Measurements from ENCODE around the gene SDHAF4. TPM values are rescaled to one million over a fixed set of nuclear protein-coding genes. Genes with fewer than 3 reads are reported as not detected.
A peak's percentile ranks its signal among the peaks of the same experiment; 100 is the strongest.
"Not testable (repeated sequence)": the region's sequence is repeated elsewhere in the genome, so short reads cannot be mapped to it uniquely, and the experiment has no call there.

Gene SDHAF4
- total RNA-seq, 1 experiment from 2014 or later = 13.1 TPM

GRCh38 chr6:70601014-70601413, 34.3 kb downstream of the SDHAF4 start:
- H3K4me1 Mint-ChIP-seq (ENCODE audit: insufficient read depth, unreplicated experiment) = no peaks in the 10 kb centered on the region
- H3K4me3 Mint-ChIP-seq (ENCODE audit: unreplicated experiment) = no peak overlapping the region
- intact Hi-C loops (cut with micrococcal nuclease) = no loop called here
- H3K27ac Mint-ChIP-seq (ENCODE audit: low read depth, unreplicated experiment) = no peak overlapping the region
- BruUV-seq (replicated peaks) = no TSS peak
- POLR2A ChIA-PET = no interaction called here
- H3K27me3 Mint-ChIP-seq (ENCODE audit: insufficient read depth, unreplicated experiment) = no peaks in the 10 kb centered on the region
- H3K36me3 Mint-ChIP-seq (ENCODE audit: insufficient read depth, unreplicated experiment) = no peaks in the 10 kb centered on the region
- TF ChIP-seq CTCF (IDR thresholded peaks at IDR 0.05; ENCODE audit: unreplicated experiment) = no peak
- DNase-seq (ENCODE audit: unreplicated experiment) = no peak
- CTCF ChIA-PET = no interaction called here
- no peaks in the 10 kb centered on the region for H3K9me3 Mint-ChIP-seq (ENCODE audit: unreplicated experiment)

- no peak for TF ChIP-seq CTCF (IDR thresholded peaks at IDR 0.05; ENCODE audit: unreplicated experiment)
- Mint-ChIP-seq H3K36me3 (ENCODE audit: insufficient read depth, unreplicated experiment) (no peaks in the 10 kb centered on the region), H3K9me3 (ENCODE audit: unreplicated experiment) (no peaks in the 10 kb centered on the region), H3K4me1 (ENCODE audit: insufficient read depth, unreplicated experiment) (no peaks in the 10 kb centered on the region), H3K4me3 (ENCODE audit: unreplicated experiment) (no peak overlapping the region), H3K27me3 (ENCODE audit: insufficient read depth, unreplicated experiment) (peaks cover 24% of the 10 kb centered on the region), H3K27ac (ENCODE audit: low read depth, unreplicated experiment) (no peak overlapping the region)
- ChIA-PET POLR2A (interaction anchor here (1.0 kb wide), 1 partner anchor 63 kb away, joined by 3 read pairs; the partner anchor contains the start of gene SMAP1), CTCF (interaction anchor here (0.6 to 1.2 kb wide), 2 partner anchors 15 to 890 kb away, joined by 3 read pairs; no protein-coding TSS in a partner anchor)
- no TSS peak for BruUV-seq (replicated peaks)
- intact Hi-C loops (cut with micrococcal nuclease) = no loop called here
- no peak for DNase-seq (ENCODE audit: unreplicated experiment)
Measured at GRCh38 chr6:70604254-70604653, 37.5 kb downstream of the SDHAF4 start.

GRCh38 chr6:70607371-70607770, 40.6 kb downstream of the SDHAF4 start:
- H3K9me3 Mint-ChIP-seq (ENCODE audit: unreplicated experiment); POLR2A ChIA-PET; DNase-seq (ENCODE audit: unreplicated experiment); H3K36me3 Mint-ChIP-seq (ENCODE audit: insufficient read depth, unreplicated experiment); H3K4me3 Mint-ChIP-seq (ENCODE audit: unreplicated experiment); BruUV-seq (replicated peaks); H3K4me1 Mint-ChIP-seq (ENCODE audit: insufficient read depth, unreplicated experiment); H3K27ac Mint-ChIP-seq (ENCODE audit: low read depth, unreplicated experiment); CTCF ChIA-PET; intact Hi-C loops (cut with micrococcal nuclease): not testable (repeated sequence)
- peaks cover 55% of the 10 kb centered on the region for H3K27me3 Mint-ChIP-seq (ENCODE audit: insufficient read depth, unreplicated experiment)

- H3K4me1 Mint-ChIP-seq (ENCODE audit: insufficient read depth, unreplicated experiment); H3K27ac Mint-ChIP-seq (ENCODE audit: low read depth, unreplicated experiment); H3K36me3 Mint-ChIP-seq (ENCODE audit: insufficient read depth, unreplicated experiment); H3K9me3 Mint-ChIP-seq (ENCODE audit: unreplicated experiment); intact Hi-C loops (cut with micrococcal nuclease); POLR2A ChIA-PET; BruUV-seq (replicated peaks); H3K4me3 Mint-ChIP-seq (ENCODE audit: unreplicated experiment); DNase-seq (ENCODE audit: unreplicated experiment): not testable (repeated sequence)
- peaks cover 58% of the 10 kb centered on the region for H3K27me3 Mint-ChIP-seq (ENCODE audit: insufficient read depth, unreplicated experiment)
- CTCF ChIA-PET = interaction anchor here (0.6 kb wide), 1 partner anchor 84 kb away, joined by 3 read pairs; no protein-coding TSS in a partner anchor
Measured at GRCh38 chr6:70609181-70609580, 42.5 kb downstream of the SDHAF4 start.

GRCh38 chr6:70616728-70617260, 50.1 kb downstream of the SDHAF4 start:
- intact Hi-C loops (cut with micrococcal nuclease) = no loop called here
- ChIA-PET POLR2A (no interaction called here), CTCF (interaction anchor here (0.7 kb wide), 2 partner anchors 73 to 209 kb away, joined by 3 to 7 read pairs; no protein-coding TSS in a partner anchor)
- H3K27ac Mint-ChIP-seq (ENCODE audit: low read depth, unreplicated experiment) = no peak overlapping the region
- H3K4me1 Mint-ChIP-seq (ENCODE audit: insufficient read depth, unreplicated experiment) = no peaks in the 10 kb centered on the region
- peaks cover 8% of the 10 kb centered on the region for H3K27me3 Mint-ChIP-seq (ENCODE audit: insufficient read depth, unreplicated experiment)
- H3K4me3 Mint-ChIP-seq (ENCODE audit: unreplicated experiment) = no peak overlapping the region
- no TSS peak for BruUV-seq (replicated peaks)
- no peaks in the 10 kb centered on the region for H3K36me3 Mint-ChIP-seq (ENCODE audit: insufficient read depth, unreplicated experiment)
- no peaks in the 10 kb centered on the region for H3K9me3 Mint-ChIP-seq (ENCODE audit: unreplicated experiment)
- no peak for TF ChIP-seq CTCF (IDR thresholded peaks at IDR 0.05; ENCODE audit: unreplicated experiment)
- DNase-seq (ENCODE audit: unreplicated experiment) = peak; percentile 2
